GM12878 (cell line): ENCODE results near the gene ERVFRD-1. TPM values are rescaled to one million over a fixed set of nuclear protein-coding genes. Genes with fewer than 3 reads are reported as not detected.
A peak's percentile ranks its signal among the peaks of the same experiment; 100 is the strongest.
"Not testable (repeated sequence)": the region's sequence is repeated elsewhere in the genome, so short reads cannot be mapped to it uniquely, and the experiment has no call there.

Source experiments
- ATAC-seq: fragments of 200-7000 bp; cut with Tn5 transposase; 3 replicates; pipeline ENCODE4 v1.9.1; 2020; ENCODE audit warnings: mild to moderate bottlenecking, moderate library complexity
- BruUV-seq: library from RNA; stranded (reverse); fragments of 400-500 nt; replicated peaks from 2 replicates; lab custom pipeline; 2021; lab: Mats Ljungman, UMichigan
- CTCF ChIA-PET: fragments of 300-600 bp; sonication (Branson Sonifier 250); formaldehyde crosslinking; extraction: SDS; loops from one replicate; lab custom pipeline; 2021; ENCODE audit warnings: inconsistent platforms; lab: Yijun Ruan, JAX
- POLR2A ChIA-PET: fragments of 350-600 bp; formaldehyde crosslinking; extraction: SDS; loops from one replicate; lab custom pipeline; 2021; ENCODE audit warnings: inconsistent platforms; lab: Charles Lee
- RAD21 ChIA-PET: fragments of 300-600 bp; sonication (Branson Sonifier 250); formaldehyde crosslinking; loops from one replicate; lab custom pipeline; 2023; ENCODE audit warnings: antibody characterized with exemption; ENCODE audit not compliant: unreplicated experiment; lab: Charles Lee
- SMC1A ChIA-PET: fragments of 300-600 bp; sonication (Branson Sonifier 250); formaldehyde crosslinking; loops from one replicate; lab custom pipeline; 2023; ENCODE audit not compliant: unreplicated experiment, uncharacterized antibody; lab: Charles Lee
- DNase-seq: peaks from one replicate; pipeline ENCODE4 v3.0.0-alpha.2; 2011; ENCODE audit warnings: low read depth, low spot score
- FAIRE-seq: peaks from 3 replicates; lab custom pipeline; 2011; peaks lifted over from hg19 to GRCh38; lab: Jason Lieb, UNC
- H2AFZ ChIP-seq: 2 replicates; pipeline ENCODE4 v1.6.0; 2011; ENCODE audit warnings: low read depth, low read length, control low read depth; ENCODE audit not compliant: control insufficient read depth
- H3K27ac ChIP-seq: 2 replicates; pipeline ENCODE4 v1.5.1; 2011; ENCODE audit warnings: control low read depth; ENCODE audit not compliant: control insufficient read depth, insufficient read depth
- H3K27me3 ChIP-seq, 2 experiments: replicated peaks in 1 of 2; 2 replicates each; pipeline versions ENCODE4 v1.6.0 to v1.6.1; 2011; ENCODE audit warnings: low read length in 1 of 2; ENCODE audit not compliant: control insufficient read depth in 2 of 2, insufficient read depth in 2 of 2
- H3K36me3 ChIP-seq, 2 experiments: 2 replicates each; pipeline ENCODE4 v1.5.1; 2011; ENCODE audit warnings: low read length in 1 of 2; ENCODE audit not compliant: control insufficient read depth in 2 of 2, insufficient read depth in 2 of 2
- H3K4me1 ChIP-seq: 2 replicates; pipeline ENCODE4 v1.6.1; 2011; ENCODE audit warnings: mild to moderate bottlenecking, low read length, moderate library complexity, mixed read lengths; ENCODE audit not compliant: control insufficient read depth, insufficient read depth
- H3K4me2 ChIP-seq: 2 replicates; pipeline ENCODE4 v1.6.0; 2011; ENCODE audit warnings: control low read depth; ENCODE audit not compliant: control insufficient read depth, insufficient read depth
- H3K4me3 ChIP-seq: fragments of 200-600 bp; sonication (generic); 2 replicates; pipeline ENCODE4 v1.5.1; 2016
- H3K79me2 ChIP-seq: 2 replicates; pipeline ENCODE4 v1.6.0; 2011; ENCODE audit warnings: low read length; ENCODE audit not compliant: control insufficient read depth, insufficient read depth
- H3K9ac ChIP-seq: 2 replicates; pipeline ENCODE4 v1.8.0; 2011; ENCODE audit warnings: low read length, control low read depth, mixed read lengths; ENCODE audit not compliant: control insufficient read depth, insufficient read depth
- H3K9me3 ChIP-seq: replicated peaks from 3 replicates; pipeline ENCODE4 v1.5.1; 2011; ENCODE audit warnings: mild to moderate bottlenecking, low read length; ENCODE audit not compliant: control insufficient read depth, insufficient read depth
- H4K20me1 ChIP-seq: 2 replicates; pipeline ENCODE4 v1.6.0; 2011; ENCODE audit not compliant: control insufficient read depth, insufficient read depth
- CEBPB ChIP-seq, 2 experiments: fragments of 150-350 bp in 1 of 2; IDR thresholded peaks; 2 replicates each; pipeline ENCODE4 v1.6.1; 2012 to 2014; ENCODE audit warnings: low read depth in 2 of 2, low read length in 2 of 2, borderline replicate concordance in 1 of 2, inconsistent platforms in 1 of 2
- CREB1 ChIP-seq: IDR thresholded peaks from 2 replicates; pipeline ENCODE4 v1.6.1; 2012; ENCODE audit warnings: low read depth, mild to moderate bottlenecking, inconsistent platforms
- FOXM1 ChIP-seq: IDR thresholded peaks from 2 replicates; pipeline ENCODE4 v1.6.1; 2012; ENCODE audit warnings: low read depth, mild to moderate bottlenecking, inconsistent platforms, low read length, moderate library complexity
- MYB ChIP-seq: fragments of 150-350 bp; IDR thresholded peaks from 2 replicates; pipeline ENCODE4 v1.6.1; 2014; ENCODE audit warnings: mild to moderate bottlenecking, low read depth, low read length, borderline replicate concordance
- NR2F1 ChIP-seq: fragments of 450-650 bp; conservative IDR thresholded peaks from 2 replicates; pipeline ENCODE4 v1.6.1; 2017; ENCODE audit warnings: mild to moderate bottlenecking
- POU2F2 ChIP-seq: IDR thresholded peaks from 3 replicates; pipeline ENCODE4 v1.6.1; 2011; ENCODE audit warnings: low read depth, mild to moderate bottlenecking, low read length, borderline replicate concordance
- TCF3 ChIP-seq: IDR thresholded peaks from 2 replicates; pipeline ENCODE4 v1.6.1; 2012; ENCODE audit warnings: low read depth, mild to moderate bottlenecking, low read length, borderline replicate concordance; ENCODE audit not compliant: insufficient read depth
- WRNIP1 ChIP-seq: IDR thresholded peaks from 2 replicates; pipeline ENCODE4 v1.6.1; 2011; ENCODE audit warnings: low read depth, low read length, improper control_type of control experiment, borderline replicate concordance
- ZNF622 ChIP-seq: fragments of 450-650 bp; IDR thresholded peaks from 2 replicates; pipeline ENCODE4 v1.6.1; 2017; ENCODE audit warnings: mild to moderate bottlenecking, inconsistent platforms
- ZSCAN29 ChIP-seq: fragments of 450-650 bp; IDR thresholded peaks from 2 replicates; pipeline ENCODE4 v1.6.1; 2017; ENCODE audit warnings: mild to moderate bottlenecking, moderate library complexity
- WGBS: methylation state at CpG from one replicate; pipeline ENCODE4 v1.1.6; 2016; ENCODE audit warnings: low lambda C conversion rate; ENCODE audit not compliant: insufficient replicate concordance, insufficient coverage; ENCODE audit errors: missing lambda C conversion rate; 5-methylcytosine and 5-hydroxymethylcytosine counted together
- in situ Hi-C: fragments of 300-500 bp; cut with MboI; formaldehyde crosslinking; loops from 9 replicates; pipeline ENCODE4 v1.14.3; 2018; ENCODE audit warnings: mixed read lengths
- intact Hi-C: fragments of 100-400 bp; cut with micrococcal nuclease; formaldehyde crosslinking; loops from one replicate; pipeline ENCODE4 v1.14.2; 2022; ENCODE audit not compliant: unreplicated experiment
- polyA plus RNA-seq, 11 experiments: library from polyadenylated mRNA; depleted of rRNA in 4 of 11; unstranded in 6 of 11; stranded (reverse) in 5 of 11; fragments of >200 nt; fragmentation: Nextera tagmentation in 4 of 11; fragmentation: Illumina TruSeq in 1 of 11; extraction: Ambion mirVana in 4 of 11; extraction: Trizol in 1 of 11; gene quantifications; 1 replicate in 1 of 11; 2 replicates in 10 of 11; pipeline versions ENCODE4 v1.2.1 to v1.2.3, GENCODE V29; 2011 to 2016; ENCODE audit warnings: inconsistent platforms in 2 of 11, missing spikeins in 2 of 11, low read depth in 1 of 11
- total RNA-seq, 4 experiments: library from RNA; depleted of rRNA in 3 of 4; stranded (reverse); fragments of >200 nt in 3 of 4; fragmentation: Illumina TruSeq in 1 of 4; extraction: Trizol in 1 of 4; gene quantifications; 2 replicates each; pipeline versions ENCODE4 v1.2.1 to v1.2.3, GENCODE V29; 2013 to 2021

ERVFRD-1 gene
- total and polyA plus RNA-seq, 10 of the 15 experiments (the other 5 are each of a cell fraction or from before 2014, with no cell fraction given) = 0.03 to 0.11 (median 0.07) TPM; not detected in 7

DNA sequence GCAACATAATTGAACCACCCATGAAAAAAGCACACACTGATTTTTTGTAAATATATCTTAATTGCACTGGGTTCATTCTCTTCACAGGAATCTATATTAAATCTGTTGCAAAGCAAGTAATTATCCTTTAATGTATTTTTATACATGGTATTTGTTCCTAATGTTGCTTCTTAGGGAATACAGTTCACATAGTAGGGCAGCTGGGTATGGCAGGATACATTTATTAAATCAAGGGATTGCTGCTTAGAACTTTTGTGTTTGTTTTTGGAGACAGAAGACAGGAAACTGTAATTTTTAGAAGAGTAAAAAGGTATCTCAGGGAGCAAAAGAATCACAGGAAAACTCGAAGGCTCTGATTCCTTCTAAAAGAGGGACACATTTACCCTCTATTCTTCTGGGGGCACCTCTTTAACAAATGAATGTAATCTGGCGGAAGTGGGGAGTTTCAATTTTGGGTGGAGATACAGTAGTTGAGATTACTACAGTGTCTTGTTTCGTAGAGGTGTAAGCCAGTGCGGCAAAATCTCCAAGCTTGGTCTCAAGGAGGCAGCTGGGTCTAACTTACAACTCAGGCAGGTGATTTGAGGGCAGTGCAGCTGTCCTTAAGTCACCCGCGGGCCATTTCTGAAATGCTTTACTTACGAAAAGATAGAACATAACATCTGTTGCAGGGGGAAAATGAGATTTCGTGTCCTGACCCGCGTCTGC, 18.7 kb downstream of the ERVFRD-1 start (continued):
- TF ChIP-seq CREB1 = no peak
- TF ChIP-seq MYB = no peak
- TF ChIP-seq TCF3 = peak; percentile 44; the same call in 1 of the 2 replicates
- TF ChIP-seq WRNIP1 = no peak
- TF ChIP-seq POU2F2 = no peak
- no peak for TF ChIP-seq ZSCAN29
- TF ChIP-seq ZNF622 = no peak
- TF ChIP-seq FOXM1 = no peak
- no peak for TF ChIP-seq NR2F1
- TF ChIP-seq CEBPB (IDR thresholded peaks at IDR 0.05; ENCODE audit: borderline replicate concordance in 1 of 2, low read depth in 2 of 2, low read length in 2 of 2) = no peak

- SMC1A ChIA-PET = interaction anchor here (3.5 kb wide), 1 partner anchor 405 kb away, joined by 13 read pairs; no protein-coding TSS in a partner anchor
- POLR2A ChIA-PET = interaction anchor here (0.6 kb wide), 1 partner anchor 714 kb away, joined by 7 read pairs; no protein-coding TSS in a partner anchor
- FAIRE-seq, H4K20me1 ChIP-seq, BruUV-seq, H3K4me3 ChIP-seq, DNase-seq, H3K27ac ChIP-seq, H3K4me1 ChIP-seq, H3K9me3 ChIP-seq, H3K4me2 ChIP-seq, ATAC-seq, H2AFZ ChIP-seq, H3K9ac ChIP-seq, in situ Hi-C loops, H3K36me3 ChIP-seq, H3K27me3 ChIP-seq: not testable (repeated sequence)
- H3K79me2 ChIP-seq = peaks cover 21% of the 10 kb centered on the region
- 87% methylated on average over 5 of the region's 5 CpGs for WGBS
- intact Hi-C loops = loop anchor here (5.0 to 10.0 kb wide), 2 partner anchors 41 to 556 kb away; no protein-coding TSS in a partner anchor
- CTCF ChIA-PET = interaction anchor here (1.6 kb wide), 1 partner anchor 22 kb away, joined by 5 read pairs; no protein-coding TSS in a partner anchor
- RAD21 ChIA-PET = interaction anchor here (1.3 kb wide), 1 partner anchor 22 kb away, joined by 4 read pairs; no protein-coding TSS in a partner anchor
Observed at GRCh38 chr6:11091141-11091540, 20.4 kb downstream of the ERVFRD-1 start.
